Ishikawa (cell line): ENCODE results near the gene PF4V1.

Source experiments
- CEBPB ChIP-seq: IDR thresholded peaks from 2 replicates; pipeline ENCODE4 v1.6.1; 2012
- REST ChIP-seq: IDR thresholded peaks from 2 replicates; pipeline ENCODE4 v1.6.1; 2012; ENCODE audit warnings: low read depth, mild to moderate bottlenecking
- YY1 ChIP-seq: IDR thresholded peaks from 2 replicates; pipeline ENCODE4 v1.6.1; 2012; ENCODE audit warnings: low read depth

- TF ChIP-seq YY1 = no peak
- TF ChIP-seq REST = no peak
- no peak for TF ChIP-seq CEBPB
Observed at GRCh38 chr4:73872316-73873108, 19.4 kb downstream of the PF4V1 start.
